Skeletal muscle tissue (tissue), 4 donors: ENCODE data around the gene SRGAP3. TPM values are rescaled to one million over a fixed set of nuclear protein-coding genes. Genes with fewer than 3 reads are reported as not detected.
A peak's percentile ranks its signal among the peaks of the same experiment; 100 is the strongest.

Source experiments
- H3K27ac ChIP-seq: one replicate; pipeline ENCODE4 v1.7.0; 2013; ENCODE audit warnings: mild to moderate bottlenecking, low read depth, low read length, inconsistent platforms
- H3K27me3 ChIP-seq, 3 donors: one replicate each; pipeline ENCODE4 v1.7.0; 2013; ENCODE audit warnings: low read length in 3 of 3; ENCODE audit not compliant: control insufficient read depth in 3 of 3, insufficient read depth in 3 of 3
- H3K36me3 ChIP-seq, 3 donors: one replicate each; pipeline ENCODE4 v1.7.0; 2013; ENCODE audit warnings: low read length in 3 of 3; ENCODE audit not compliant: control insufficient read depth in 3 of 3, insufficient read depth in 3 of 3
- H3K4me1 ChIP-seq, 3 donors: one replicate each; pipeline ENCODE4 v1.7.0; 2013; ENCODE audit warnings: low read length in 3 of 3, mild to moderate bottlenecking in 3 of 3; ENCODE audit not compliant: control insufficient read depth in 3 of 3, insufficient read depth in 3 of 3
- H3K4me3 ChIP-seq, 3 donors: one replicate each; pipeline ENCODE4 v1.7.0; 2013; ENCODE audit warnings: low read length in 3 of 3
- H3K9ac ChIP-seq, 3 donors: one replicate each; pipeline ENCODE4 v1.7.0; 2013; ENCODE audit warnings: low read length in 3 of 3, mild to moderate bottlenecking in 3 of 3, moderate library complexity in 2 of 3, low read depth in 1 of 3
- H3K9me3 ChIP-seq, 3 donors: one replicate each; pipeline ENCODE4 v1.7.0; 2013; ENCODE audit warnings: low read length in 3 of 3; ENCODE audit not compliant: control insufficient read depth in 3 of 3
- total RNA-seq: library from RNA; depleted of rRNA; stranded (reverse); fragments of >200 nt; gene quantifications from one replicate; pipeline ENCODE4 v1.2.3, GENCODE V29; 2014
- donor health status: Osteomylitis.

The SRGAP3 gene
- total RNA-seq, 1 donor from 2014 or later, result 15.7 TPM

DNA sequence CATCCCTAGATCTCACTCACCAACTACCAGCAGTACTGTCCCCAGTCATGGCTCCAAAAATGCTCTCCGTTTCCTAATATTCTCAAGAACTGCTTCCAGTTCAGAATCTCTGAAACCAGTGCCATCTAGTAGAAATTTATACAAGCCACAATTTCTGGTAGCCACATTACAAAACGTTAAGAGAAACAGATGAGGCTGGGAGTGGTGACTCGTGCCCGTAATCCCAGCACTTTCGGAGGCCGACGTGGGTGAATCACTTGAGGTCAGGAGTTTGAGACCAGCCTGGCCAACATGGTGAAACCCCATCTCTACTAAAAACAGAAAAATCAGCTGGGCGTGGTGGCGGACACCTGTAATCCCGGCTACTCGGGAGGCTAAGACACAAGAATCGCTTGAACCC, 207.8 kb downstream of the SRGAP3 start:
- Histone ChIP-seq H3K27ac (no peak overlapping the region), H3K9ac (no peak overlapping the region), H3K27me3 (no peaks in the 10 kb centered on the region), H3K4me3 (no peak overlapping the region), H3K36me3 (peaks cover 0 to 2% (median 0%) of the 10 kb centered on the region in 3 donors), H3K9me3 (no peaks in the 10 kb centered on the region), H3K4me1 (peaks cover 7 to 12% (median 8%) of the 10 kb centered on the region in 3 donors)

DNA sequence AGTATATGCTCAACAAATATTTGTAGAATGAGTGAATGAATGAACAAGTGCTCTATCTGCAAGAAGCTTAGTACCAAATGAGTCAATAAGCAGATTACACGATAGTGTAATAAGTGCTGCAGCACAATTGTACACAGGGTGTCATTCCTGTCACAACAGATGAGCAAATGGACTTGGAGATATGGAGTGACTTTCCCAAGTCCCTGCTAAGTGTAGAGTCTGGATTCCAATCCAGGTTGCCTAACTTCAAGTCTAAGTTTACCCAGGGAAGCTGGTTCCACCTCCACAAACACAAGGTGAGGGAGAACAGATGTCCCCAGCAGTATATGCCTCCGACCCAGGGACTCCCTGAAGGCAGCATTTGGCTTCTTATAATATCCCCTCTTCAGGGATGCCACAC, 208.4 kb downstream of the SRGAP3 start:
- peaks cover 13 to 17% (median 14%) of the 10 kb centered on the region in 3 donors for H3K4me1 ChIP-seq
- H3K9ac ChIP-seq, result no peak overlapping the region
- H3K27ac ChIP-seq, result no peak overlapping the region
- H3K4me3 ChIP-seq, result no peak overlapping the region
- H3K9me3 ChIP-seq, result no peaks in the 10 kb centered on the region
- no peaks in the 10 kb centered on the region for H3K36me3 ChIP-seq
- no peaks in the 10 kb centered on the region for H3K27me3 ChIP-seq

DNA sequence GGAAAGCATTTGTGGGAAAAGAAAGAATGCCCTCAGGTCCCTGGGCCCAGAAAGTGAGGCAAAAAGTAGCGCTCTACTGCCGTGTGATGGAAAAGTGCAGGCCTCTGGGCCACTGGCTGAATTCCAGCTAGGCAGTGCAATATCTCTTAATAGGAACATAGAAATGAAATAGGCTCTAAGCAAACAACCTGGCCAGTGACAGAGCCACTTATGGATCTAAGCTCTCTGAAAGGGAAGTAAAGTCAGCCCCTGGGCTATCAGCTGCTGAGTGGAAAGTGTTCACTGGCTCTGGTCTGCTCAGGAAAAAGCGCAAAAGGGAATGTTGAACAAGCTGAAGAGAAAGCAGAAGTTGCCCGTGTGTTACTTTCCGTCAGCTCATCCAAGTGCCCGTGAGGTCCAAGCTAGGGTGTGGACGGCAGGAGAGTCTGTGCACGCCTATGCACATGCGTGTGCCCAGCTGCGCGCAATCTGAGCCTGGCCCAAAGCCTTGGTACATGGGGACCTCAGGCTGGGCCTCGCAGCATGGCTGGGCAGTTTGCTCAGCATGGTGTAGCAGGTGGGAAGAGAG, 212.2 kb downstream of the SRGAP3 start:
- Histone ChIP-seq H3K9ac (peak overlapping the region in 1 of 3 donors; percentile 20), H3K36me3 (no peaks in the 10 kb centered on the region), H3K27me3 (no peaks in the 10 kb centered on the region), H3K9me3 (no peaks in the 10 kb centered on the region), H3K4me3 (peak overlapping the region in 1 of 3 donors; percentile 13), H3K27ac (peak overlapping the region; percentile 54), H3K4me1 (peaks cover 13 to 17% (median 15%) of the 10 kb centered on the region in 3 donors)

DNA sequence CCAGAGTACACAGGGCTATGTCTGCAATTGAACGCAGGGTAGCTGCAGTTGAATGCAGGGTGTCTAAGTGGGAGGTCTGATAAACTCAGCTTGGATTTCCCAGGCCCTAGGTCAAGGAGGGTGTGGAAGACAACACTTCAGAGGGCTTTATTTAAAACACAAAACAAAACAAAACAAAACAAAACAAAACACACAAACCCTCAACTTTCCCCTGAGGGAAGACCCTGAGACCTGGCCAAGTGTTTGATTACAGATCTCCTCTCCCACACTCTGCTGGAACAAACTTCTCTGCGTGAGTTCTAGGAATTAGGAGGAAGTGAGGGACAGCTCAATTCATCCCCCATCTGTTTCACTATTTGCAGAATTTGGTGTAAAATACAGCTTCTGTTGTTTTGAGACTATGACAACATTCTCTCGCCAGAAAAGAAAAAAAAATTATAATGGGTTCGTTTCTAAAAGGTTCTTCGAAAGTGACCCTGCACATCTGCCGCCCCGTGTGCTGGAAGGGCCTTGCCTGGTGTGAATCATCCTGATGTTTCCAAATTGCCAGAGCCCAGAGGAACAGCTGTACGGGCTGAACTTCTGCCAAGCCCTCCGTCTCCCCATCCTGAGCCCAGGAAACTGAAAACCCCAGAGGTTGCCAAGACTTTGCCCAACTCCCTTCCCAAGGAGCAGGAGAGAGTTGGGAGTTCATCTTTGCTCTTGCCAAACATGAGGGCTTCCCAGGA, 212.9 kb downstream of the SRGAP3 start:
- Histone ChIP-seq H3K4me1 (peaks cover 13 to 17% (median 15%) of the 10 kb centered on the region in 3 donors), H3K27me3 (no peaks in the 10 kb centered on the region), H3K4me3 (peak overlapping the region in 1 of 3 donors; percentile 13), H3K36me3 (no peaks in the 10 kb centered on the region), H3K9me3 (no peaks in the 10 kb centered on the region), H3K27ac (peak overlapping the region; percentile 54), H3K9ac (peak overlapping the region in 1 of 3 donors; percentile 20)

DNA sequence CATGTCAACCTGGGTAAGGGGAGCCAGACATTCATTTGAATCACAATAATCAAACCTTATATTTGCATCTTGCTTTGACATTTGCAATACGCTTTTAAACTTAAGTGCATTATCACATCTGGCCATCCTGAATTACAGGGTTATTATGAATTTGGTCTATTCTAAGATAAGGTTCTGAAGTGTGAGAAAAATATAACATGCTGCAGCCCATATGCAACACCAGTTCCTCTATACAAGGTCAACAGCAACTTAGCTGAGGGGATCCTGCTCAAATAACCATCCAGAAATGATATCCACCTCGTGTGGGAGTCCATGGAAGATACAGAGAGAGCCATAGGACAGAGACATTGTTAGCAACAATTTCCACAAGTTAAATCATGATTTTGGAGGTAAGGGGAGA, 213.5 kb downstream of the SRGAP3 start:
- Histone ChIP-seq H3K27ac (no peak overlapping the region), H3K36me3 (no peaks in the 10 kb centered on the region)

DNA sequence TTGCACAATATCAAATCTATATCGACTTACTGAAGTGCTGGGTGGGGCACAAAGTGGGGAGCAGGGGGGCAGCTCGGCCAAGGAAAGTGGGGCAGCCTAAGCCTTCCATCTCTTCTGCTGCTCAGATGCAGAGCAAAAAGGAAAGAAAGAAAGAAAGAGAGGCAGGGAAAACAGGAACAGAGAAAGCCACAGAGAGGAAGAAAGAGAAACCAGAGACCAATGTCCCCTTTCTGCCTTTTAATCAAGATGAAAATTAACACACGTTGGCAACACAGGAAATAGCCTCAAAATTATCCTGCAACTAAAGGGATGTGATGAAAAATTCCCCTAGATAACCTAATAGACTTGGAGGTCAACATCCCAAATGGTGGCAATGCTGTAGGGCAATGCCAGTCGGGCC, 214.0 kb downstream of the SRGAP3 start:
- H3K9me3 ChIP-seq, result no peaks in the 10 kb centered on the region
- no peak overlapping the region for H3K9ac ChIP-seq
- no peaks in the 10 kb centered on the region for H3K27me3 ChIP-seq
- no peak overlapping the region for H3K4me3 ChIP-seq
- H3K36me3 ChIP-seq, result no peaks in the 10 kb centered on the region
- no peak overlapping the region for H3K27ac ChIP-seq
- peaks cover 13 to 17% (median 15%) of the 10 kb centered on the region in 3 donors for H3K4me1 ChIP-seq

More for the DNA sequence above, 213.5 kb downstream of the SRGAP3 start:
- H3K4me3 ChIP-seq, result no peak overlapping the region
- no peaks in the 10 kb centered on the region for H3K9me3 ChIP-seq
- H3K9ac ChIP-seq, result no peak overlapping the region
- no peaks in the 10 kb centered on the region for H3K27me3 ChIP-seq
- H3K4me1 ChIP-seq, result peaks cover 13 to 17% (median 15%) of the 10 kb centered on the region in 3 donors

DNA sequence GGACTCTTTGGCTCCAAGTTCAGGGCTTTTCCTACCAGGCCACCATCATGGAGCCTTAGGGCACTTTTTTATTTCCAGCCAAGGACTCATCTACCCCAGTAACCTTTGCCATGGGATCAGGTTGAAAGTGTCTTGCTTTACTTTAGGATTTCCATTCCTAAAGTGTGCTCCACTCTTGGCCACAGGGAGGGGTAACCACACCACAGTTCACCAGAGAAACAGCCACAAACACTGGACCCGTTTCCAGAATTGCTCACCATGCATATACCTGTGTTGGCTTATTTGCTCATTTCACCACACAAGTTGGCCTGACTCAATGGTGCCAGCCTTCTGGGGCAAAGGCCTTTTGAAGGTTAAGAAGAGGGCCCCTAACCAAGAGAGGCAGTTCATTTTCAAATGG, 215.6 kb downstream of the SRGAP3 start:
- Histone ChIP-seq H3K9ac (no peak overlapping the region), H3K36me3 (no peaks in the 10 kb centered on the region), H3K4me3 (no peak overlapping the region), H3K4me1 (peaks cover 13 to 19% (median 15%) of the 10 kb centered on the region in 3 donors), H3K9me3 (no peaks in the 10 kb centered on the region), H3K27me3 (no peaks in the 10 kb centered on the region), H3K27ac (no peak overlapping the region)

DNA sequence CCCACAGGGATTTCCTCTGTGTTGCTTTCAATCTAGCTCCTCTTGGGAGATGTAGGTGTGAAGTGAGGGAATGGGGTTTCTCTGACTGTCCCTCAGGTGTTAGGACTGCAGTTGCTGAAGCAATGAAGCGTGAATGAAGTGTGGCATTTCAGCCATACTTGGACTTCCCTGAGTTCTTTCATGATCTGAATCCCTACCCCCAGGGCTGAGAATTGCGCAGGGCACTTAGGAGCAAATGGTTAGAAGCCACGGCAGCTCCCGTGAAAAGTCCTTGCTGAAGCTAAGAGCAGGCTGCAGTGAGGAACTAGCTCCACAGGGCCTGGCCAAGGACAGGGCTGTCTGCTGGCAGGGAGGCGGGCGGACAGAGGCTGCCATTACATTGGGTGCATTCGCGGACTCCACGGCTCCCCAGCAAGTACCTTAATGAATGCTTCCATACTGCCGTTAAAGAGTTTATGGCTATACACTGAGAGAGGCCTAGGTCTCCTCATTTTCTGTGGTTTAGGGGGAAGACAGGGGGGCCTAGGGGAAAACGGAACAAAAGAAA, 217.1 kb downstream of the SRGAP3 start:
- no peaks in the 10 kb centered on the region for H3K36me3 ChIP-seq
- peaks cover 22 to 29% (median 26%) of the 10 kb centered on the region in 3 donors for H3K4me1 ChIP-seq
- no peak overlapping the region for H3K27ac ChIP-seq
- H3K9me3 ChIP-seq, result no peaks in the 10 kb centered on the region
- no peak overlapping the region for H3K9ac ChIP-seq
- no peaks in the 10 kb centered on the region for H3K27me3 ChIP-seq
- no peak overlapping the region for H3K4me3 ChIP-seq

DNA sequence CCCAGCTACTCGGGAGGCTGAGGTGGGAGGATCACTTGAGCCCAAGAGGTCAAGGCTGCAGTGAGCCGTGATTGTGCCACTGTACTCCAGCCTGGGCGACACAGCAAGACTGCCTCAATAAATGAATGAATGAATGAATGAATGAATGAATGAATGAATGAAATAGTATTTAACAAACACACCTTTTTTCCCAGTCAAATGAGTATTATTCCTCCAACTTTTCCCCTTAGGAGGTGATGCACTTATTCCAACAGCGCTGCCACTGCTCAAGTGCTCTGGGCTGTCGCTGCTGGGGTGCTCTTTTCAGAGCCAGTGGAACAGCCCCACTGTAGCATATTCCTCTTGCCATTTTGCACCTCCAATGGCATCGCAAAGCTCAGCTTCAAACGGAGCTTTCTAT, 219.4 kb downstream of the SRGAP3 start:
- Histone ChIP-seq H3K27me3 (no peaks in the 10 kb centered on the region), H3K9me3 (no peaks in the 10 kb centered on the region), H3K27ac (no peak overlapping the region), H3K9ac (no peak overlapping the region), H3K4me1 (peaks cover 13 to 19% (median 14%) of the 10 kb centered on the region in 3 donors), H3K4me3 (no peak overlapping the region), H3K36me3 (no peaks in the 10 kb centered on the region)

DNA sequence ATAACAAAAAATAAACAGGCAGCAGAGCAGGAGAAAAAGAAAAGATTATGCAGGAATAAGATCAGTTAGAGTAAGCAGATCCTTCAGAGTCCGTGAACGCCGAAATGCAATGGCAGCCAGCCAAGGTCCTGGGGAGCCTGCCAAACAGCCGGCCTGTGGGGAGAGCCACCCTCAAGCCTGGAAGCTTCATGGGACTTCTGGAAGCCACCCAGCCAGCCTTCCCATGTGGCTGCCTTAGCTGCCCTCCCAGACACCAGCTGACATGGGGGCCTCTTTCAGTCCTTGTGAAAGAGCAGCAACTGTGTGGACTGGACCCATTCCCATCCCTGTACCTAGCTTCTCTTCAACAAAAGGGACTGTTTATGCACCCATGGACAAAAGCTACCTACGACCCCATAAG, 221.3 kb downstream of the SRGAP3 start:
- Histone ChIP-seq H3K4me3 (no peak overlapping the region), H3K27ac (no peak overlapping the region), H3K9ac (no peak overlapping the region), H3K36me3 (peaks cover 0 to 4% (median 0%) of the 10 kb centered on the region in 3 donors), H3K4me1 (peaks cover 13 to 19% (median 14%) of the 10 kb centered on the region in 3 donors), H3K9me3 (no peaks in the 10 kb centered on the region), H3K27me3 (peaks cover 0 to 3% (median 0%) of the 10 kb centered on the region in 3 donors)
